OCI-LY3 (cell line): ENCODE results near the gene WWOX.

Experiments
- CTCF ChIP-seq: fragments of 200-600, 300-600 bp; sonication (generic); IDR thresholded peaks from 2 replicates; pipeline ENCODE4 v1.5.1; 2014; ENCODE audit warnings: antibody characterized with exemption, low read length, low read depth
- EZH2phosphoT487 ChIP-seq: fragments of 200-600 bp; shearing (Covaris generic); IDR thresholded peaks from 2 replicates; pipeline ENCODE4 v1.6.1; 2018; ENCODE audit warnings: antibody characterized with exemption, mixed run types, low read depth

GRCh38 chr16:78677181-78677731 is 577.8 kb downstream of the WWOX start:
- no peak for TF ChIP-seq EZH2phosphoT487
- TF ChIP-seq CTCF, result no peak
